ENCODE measurements around the gene NLGN1. TPM values are rescaled to one million over a fixed set of nuclear protein-coding genes. Genes with fewer than 3 reads are reported as not detected.

Gene NLGN1
- polyA plus RNA-seq, 1 donor from 2014 or later: 2.7 TPM

- Histone ChIP-seq H3K36me3 (ENCODE audit: insufficient read depth, low read length) (no peaks in the 10 kb centered on the region), H3K27me3 (ENCODE audit: insufficient read depth, low read depth, low read length) (no peaks in the 10 kb centered on the region), H3K9me3 (ENCODE audit: low read length) (no peaks in the 10 kb centered on the region), H3K4me2 (ENCODE audit: low read length) (no peak overlapping the region), H4K20me1 (ENCODE audit: insufficient read depth) (no peaks in the 10 kb centered on the region), H3K27ac (ENCODE audit: low read length) (no peak overlapping the region), H2AFZ (ENCODE audit: low read depth, low read length) (no peak overlapping the region), H3F3A (ENCODE audit: insufficient read depth, low read length, poor library complexity, severe bottlenecking) (no peaks in the 10 kb centered on the region), H3K4me3 (ENCODE audit: low read length) (no peak overlapping the region), H3K9ac (ENCODE audit: low read length) (no peak overlapping the region), H3K9me2 (ENCODE audit: insufficient read depth, low read length) (no peaks in the 10 kb centered on the region), H3K79me2 (replicated peaks; ENCODE audit: insufficient read depth, low read length) (no peaks in the 10 kb centered on the region)
- TF ChIP-seq RAD21 (conservative IDR thresholded peaks at IDR 0.05): no peak
- no peak for TF ChIP-seq SMC3 (conservative IDR thresholded peaks at IDR 0.05; ENCODE audit: poor library complexity)
- TF ChIP-seq MXI1 (conservative IDR thresholded peaks at IDR 0.05; ENCODE audit: poor library complexity, severe bottlenecking): no peak
- TF ChIP-seq EZH2 (IDR thresholded peaks at IDR 0.05; ENCODE audit: borderline replicate concordance, insufficient read depth, low read length, poor library complexity, severe bottlenecking): no peak
- TF ChIP-seq TAF1 (IDR thresholded peaks at IDR 0.05; ENCODE audit: low read depth): no peak
- TF ChIP-seq POLR2AphosphoS5 (IDR thresholded peaks at IDR 0.05): no peak
- no peak for TF ChIP-seq EP300 (conservative IDR thresholded peaks at IDR 0.05; ENCODE audit: poor library complexity, severe bottlenecking)
- no peak for TF ChIP-seq CTCF (IDR thresholded peaks at IDR 0.05; ENCODE audit: poor library complexity, severe bottlenecking)
- TF ChIP-seq REST (IDR thresholded peaks at IDR 0.05; ENCODE audit: borderline replicate concordance): no peak
Measured at GRCh38 chr3:173932624-173933023, 535.1 kb downstream of the NLGN1 start.

- Histone ChIP-seq H2AFZ (ENCODE audit: low read depth, low read length) (no peak overlapping the region), H3K9ac (ENCODE audit: low read length) (no peak overlapping the region), H3K36me3 (ENCODE audit: insufficient read depth, low read length) (no peaks in the 10 kb centered on the region), H3K9me3 (ENCODE audit: low read length) (no peaks in the 10 kb centered on the region), H4K20me1 (ENCODE audit: insufficient read depth) (no peaks in the 10 kb centered on the region), H3F3A (ENCODE audit: insufficient read depth, low read length, poor library complexity, severe bottlenecking) (no peaks in the 10 kb centered on the region), H3K27ac (ENCODE audit: low read length) (no peak overlapping the region), H3K27me3 (ENCODE audit: insufficient read depth, low read depth, low read length) (no peaks in the 10 kb centered on the region), H3K4me3 (ENCODE audit: low read length) (no peak overlapping the region), H3K79me2 (replicated peaks; ENCODE audit: insufficient read depth, low read length) (no peaks in the 10 kb centered on the region), H3K4me2 (ENCODE audit: low read length) (no peak overlapping the region), H3K9me2 (ENCODE audit: insufficient read depth, low read length) (no peaks in the 10 kb centered on the region)
- no peak for TF ChIP-seq EZH2 (IDR thresholded peaks at IDR 0.05; ENCODE audit: borderline replicate concordance, insufficient read depth, low read length, poor library complexity, severe bottlenecking)
Measured at GRCh38 chr3:173933113-173933512, 535.6 kb downstream of the NLGN1 start.

- Histone ChIP-seq H3K36me3 (ENCODE audit: insufficient read depth, low read length) (no peaks in the 10 kb centered on the region), H3K79me2 (replicated peaks; ENCODE audit: insufficient read depth, low read length) (no peaks in the 10 kb centered on the region), H4K20me1 (ENCODE audit: insufficient read depth) (no peaks in the 10 kb centered on the region), H3K4me3 (ENCODE audit: low read length) (no peak overlapping the region), H3K9me2 (ENCODE audit: insufficient read depth, low read length) (no peaks in the 10 kb centered on the region), H3F3A (ENCODE audit: insufficient read depth, low read length, poor library complexity, severe bottlenecking) (no peaks in the 10 kb centered on the region), H3K27ac (ENCODE audit: low read length) (no peak overlapping the region), H3K27me3 (ENCODE audit: insufficient read depth, low read depth, low read length) (no peaks in the 10 kb centered on the region), H2AFZ (ENCODE audit: low read depth, low read length) (no peak overlapping the region), H3K9me3 (ENCODE audit: low read length) (no peaks in the 10 kb centered on the region), H3K4me2 (ENCODE audit: low read length) (no peak overlapping the region), H3K9ac (ENCODE audit: low read length) (no peak overlapping the region)
- TF ChIP-seq MXI1 (conservative IDR thresholded peaks at IDR 0.05; ENCODE audit: poor library complexity, severe bottlenecking) (no peak), REST (IDR thresholded peaks at IDR 0.05; ENCODE audit: borderline replicate concordance) (no peak), RAD21 (conservative IDR thresholded peaks at IDR 0.05) (no peak), EP300 (conservative IDR thresholded peaks at IDR 0.05; ENCODE audit: poor library complexity, severe bottlenecking) (no peak), CTCF (IDR thresholded peaks at IDR 0.05; ENCODE audit: poor library complexity, severe bottlenecking) (no peak), SMC3 (conservative IDR thresholded peaks at IDR 0.05; ENCODE audit: poor library complexity) (no peak), POLR2AphosphoS5 (IDR thresholded peaks at IDR 0.05) (no peak), EZH2 (IDR thresholded peaks at IDR 0.05; ENCODE audit: borderline replicate concordance, insufficient read depth, low read length, poor library complexity, severe bottlenecking) (no peak), TAF1 (IDR thresholded peaks at IDR 0.05; ENCODE audit: low read depth) (no peak)
Measured at GRCh38 chr3:173936316-173936715, 538.8 kb downstream of the NLGN1 start.

Measured in neural cell (in vitro differentiated cells).